ENCODE measurements around the gene KIAA0408.

Gene KIAA0408

GRCh38 chr6:127486934-127487333 lies 27.7 kb upstream of the KIAA0408 start:
- DNase-seq (ENCODE audit: low read depth), result no peak
- H3K4me3 ChIP-seq (ENCODE audit: low read depth, low read length), result no peak overlapping the region
- no peak for TF ChIP-seq CTCF (conservative IDR thresholded peaks at IDR 0.05; ENCODE audit: low read depth, low read length)

GRCh38 chr6:127484212-127484863 lies 25.1 kb upstream of the KIAA0408 start:
- H3K4me3 ChIP-seq (ENCODE audit: low read depth, low read length), result peak overlapping the region; percentile 13
- TF ChIP-seq CTCF (conservative IDR thresholded peaks at IDR 0.05; ENCODE audit: low read depth, low read length), result no peak
- DNase-seq (ENCODE audit: low read depth), result peak; percentile 74

GRCh38 chr6:127483399-127484055 lies 24.3 kb upstream of the KIAA0408 start:
- TF ChIP-seq CTCF (conservative IDR thresholded peaks at IDR 0.05; ENCODE audit: low read depth, low read length), result no peak
- DNase-seq (ENCODE audit: low read depth), result no peak
- peak overlapping the region; percentile 13 for H3K4me3 ChIP-seq (ENCODE audit: low read depth, low read length)

- no peak overlapping the region for H3K4me3 ChIP-seq (ENCODE audit: low read depth, low read length)
- no peak for DNase-seq (ENCODE audit: low read depth)
- no peak for TF ChIP-seq CTCF (conservative IDR thresholded peaks at IDR 0.05; ENCODE audit: low read depth, low read length)
These were observed 23.1 kb upstream of the KIAA0408 start for GRCh38 chr6:127482325-127482724.

- peak; percentile 50 for DNase-seq (ENCODE audit: low read depth)
- no peak overlapping the region for H3K4me3 ChIP-seq (ENCODE audit: low read depth, low read length)
- TF ChIP-seq CTCF (conservative IDR thresholded peaks at IDR 0.05; ENCODE audit: low read depth, low read length), result no peak
These were observed 22.4 kb upstream of the KIAA0408 start for GRCh38 chr6:127481628-127482027.

- no peak overlapping the region for H3K4me3 ChIP-seq (ENCODE audit: low read depth, low read length)
- no peak for DNase-seq (ENCODE audit: low read depth)
- TF ChIP-seq CTCF (conservative IDR thresholded peaks at IDR 0.05; ENCODE audit: low read depth, low read length), result no peak
These were observed 21.9 kb upstream of the KIAA0408 start for GRCh38 chr6:127481111-127481510.

- DNase-seq (ENCODE audit: low read depth), result no peak
- no peak overlapping the region for H3K4me3 ChIP-seq (ENCODE audit: low read depth, low read length)
- TF ChIP-seq CTCF (conservative IDR thresholded peaks at IDR 0.05; ENCODE audit: low read depth, low read length), result no peak
These were observed 18.5 kb upstream of the KIAA0408 start for GRCh38 chr6:127477658-127478057.
